Caki2 (cell line): ENCODE measurements around the gene SLC1A5. TPM values are rescaled to one million over a fixed set of nuclear protein-coding genes. Genes with fewer than 3 reads are reported as not detected.
A peak's percentile ranks its signal among the peaks of the same experiment; 100 is the strongest.
"Not testable (repeated sequence)": the region's sequence is repeated elsewhere in the genome, so short reads cannot be mapped to it uniquely, and the experiment has no call there.

Experiments used
- DNase-seq: peaks from one replicate; pipeline ENCODE4 v3.0.0-alpha.2; 2015; ENCODE audit warnings: low read depth
- in situ Hi-C: cut with HindIII; loops from 2 replicates; pipeline ENCODE4 v1.10.0; 2016; ENCODE audit warnings: low sequenced_read_pairs, low pct_unique_long_range_greater_than_20kb, mixed read lengths
- total RNA-seq: library from RNA; depleted of rRNA; stranded (reverse); fragments of >200 nt; shearing (Covaris generic); gene quantifications from 2 replicates; pipeline ENCODE4 v1.2.3, GENCODE V29; 2014; ENCODE audit warnings: low replicate concordance

SLC1A5 gene
- total RNA-seq, 1 experiment from 2014 or later: 274 TPM

- DNase-seq, in situ Hi-C loops: not testable (repeated sequence)
Measured at GRCh38 chr19:46777956-46778645, 10.3 kb downstream of the SLC1A5 start.

GRCh38 chr19:46776927-46777911 is 11.2 kb downstream of the SLC1A5 start:
- in situ Hi-C loops: no loop called here
- DNase-seq: no peak

- in situ Hi-C loops: no loop called here
- DNase-seq: no peak
Measured at GRCh38 chr19:46775642-46776258, 12.6 kb downstream of the SLC1A5 start.

- in situ Hi-C loops: no loop called here
- no peak for DNase-seq
Measured at GRCh38 chr19:46773018-46773399, 15.4 kb downstream of the SLC1A5 start.

- in situ Hi-C loops: no loop called here
Measured at GRCh38 chr19:46772170-46773017, 16.0 kb downstream of the SLC1A5 start.

GRCh38 chr19:46768746-46769145 is 19.6 kb downstream of the SLC1A5 start:
- in situ Hi-C loops, DNase-seq: not testable (repeated sequence)

More at GRCh38 chr19:46772170-46773017, 16.0 kb downstream of the SLC1A5 start:
- no peak for DNase-seq

GRCh38 chr19:46766569-46767317 is 21.7 kb downstream of the SLC1A5 start:
- DNase-seq: no peak
- in situ Hi-C loops: no loop called here

- DNase-seq: no peak
- in situ Hi-C loops: no loop called here
Measured at GRCh38 chr19:46764817-46765291, 23.5 kb downstream of the SLC1A5 start.

- DNase-seq: no peak
- in situ Hi-C loops: no loop called here
Measured at GRCh38 chr19:46762245-46762890, 26.0 kb downstream of the SLC1A5 start.

- no peak for DNase-seq
- in situ Hi-C loops: no loop called here
Measured at GRCh38 chr19:46761418-46761831, 27.0 kb downstream of the SLC1A5 start.

GRCh38 chr19:46760897-46761296 is 27.5 kb downstream of the SLC1A5 start:
- DNase-seq, in situ Hi-C loops: not testable (repeated sequence)

GRCh38 chr19:46760363-46760762 is 28.0 kb downstream of the SLC1A5 start:
- in situ Hi-C loops: no loop called here

GRCh38 chr19:46759817-46760333 is 28.5 kb downstream of the SLC1A5 start:
- DNase-seq: peak; percentile 47
- in situ Hi-C loops: no loop called here

More at GRCh38 chr19:46760363-46760762, 28.0 kb downstream of the SLC1A5 start:
- no peak for DNase-seq

- DNase-seq: no peak
- in situ Hi-C loops: no loop called here
Measured at GRCh38 chr19:46759206-46759605, 29.2 kb downstream of the SLC1A5 start.

GRCh38 chr19:46756544-46756888 is 31.9 kb downstream of the SLC1A5 start:
- DNase-seq: no peak
- in situ Hi-C loops: no loop called here

GRCh38 chr19:46755853-46756543 is 32.4 kb downstream of the SLC1A5 start:
- in situ Hi-C loops: no loop called here
- no peak for DNase-seq
